ENCODE data around the gene PLXNC1.

DNA sequence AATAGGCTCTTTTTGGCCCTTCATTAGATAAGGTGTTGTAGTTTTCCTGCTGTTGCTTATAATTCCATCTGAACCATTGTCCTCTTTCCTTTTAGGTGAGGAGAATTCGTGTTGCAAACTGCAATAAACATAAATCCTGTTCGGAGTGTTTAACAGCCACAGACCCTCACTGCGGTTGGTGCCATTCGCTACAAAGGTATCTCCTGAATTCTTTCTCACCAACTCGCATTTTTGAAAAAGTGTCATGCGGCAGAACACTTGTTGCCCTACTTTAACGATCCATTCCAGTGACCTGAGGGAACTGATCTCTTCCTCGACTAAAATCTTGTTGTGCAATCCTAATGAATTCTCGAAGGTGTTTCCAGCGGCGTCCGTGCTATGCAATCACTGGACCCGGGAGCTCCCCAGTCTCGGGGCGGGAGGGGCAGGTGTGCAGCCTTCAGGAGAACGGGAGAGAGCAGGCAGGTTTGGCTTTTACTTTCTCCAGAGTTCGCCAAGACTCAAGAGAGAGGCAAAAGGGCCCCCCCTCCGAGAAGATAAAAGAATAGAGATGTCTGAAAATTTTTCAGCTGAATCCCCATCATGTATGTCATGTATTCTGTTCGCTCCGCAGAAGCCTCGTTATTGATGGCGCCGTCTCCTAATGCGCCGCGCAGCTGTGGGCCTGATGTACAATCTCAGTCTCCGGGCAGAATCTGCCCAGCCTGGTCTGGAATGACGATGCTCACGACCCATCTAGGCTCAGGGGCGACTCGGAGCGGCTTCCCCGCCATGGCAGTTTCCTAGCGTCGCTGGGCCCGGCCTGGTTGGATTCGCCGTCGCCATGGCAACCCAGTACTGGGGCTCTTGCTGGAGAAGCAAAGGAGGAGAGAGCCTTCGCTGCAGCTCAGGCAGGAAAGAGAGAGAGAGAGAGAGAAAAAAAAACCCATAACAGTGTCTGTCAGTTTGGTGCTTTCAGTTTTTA lies 38.2 kb downstream of the PLXNC1 start:
- TF ChIP-seq ZNF701 (tag by site-specific recombination; IDR thresholded peaks at IDR 0.05) = no peak
- TF ChIP-seq ZNF785 (tag by site-specific recombination; IDR thresholded peaks at IDR 0.05) = no peak
- no peak for TF ChIP-seq CTCF (tag by site-specific recombination; IDR thresholded peaks at IDR 0.05)
- no peak for TF ChIP-seq ZNF274 (IDR thresholded peaks at IDR 0.05; ENCODE audit: low read length)
- no peak for TF ChIP-seq ZNF274 (tag by site-specific recombination; IDR thresholded peaks at IDR 0.05; ENCODE audit: borderline replicate concordance)
- TF ChIP-seq YY1 (tag by site-specific recombination; IDR thresholded peaks at IDR 0.05) = no peak
- TF ChIP-seq REST (tag by site-specific recombination; IDR thresholded peaks at IDR 0.05) = no peak

Data from HEK293 (cell line).